ENCODE measurements around the gene NRIP1. TPM values are rescaled to one million over a fixed set of nuclear protein-coding genes. Genes with fewer than 3 reads are reported as not detected.
A peak's percentile ranks its signal among the peaks of the same experiment; 100 is the strongest.

NRIP1 gene
- total and polyA plus RNA-seq, 2 of the 13 experiments (the other 11 are each of a cell fraction or from before 2014, with no cell fraction given), result 21.0 to 69.0 TPM

DNA sequence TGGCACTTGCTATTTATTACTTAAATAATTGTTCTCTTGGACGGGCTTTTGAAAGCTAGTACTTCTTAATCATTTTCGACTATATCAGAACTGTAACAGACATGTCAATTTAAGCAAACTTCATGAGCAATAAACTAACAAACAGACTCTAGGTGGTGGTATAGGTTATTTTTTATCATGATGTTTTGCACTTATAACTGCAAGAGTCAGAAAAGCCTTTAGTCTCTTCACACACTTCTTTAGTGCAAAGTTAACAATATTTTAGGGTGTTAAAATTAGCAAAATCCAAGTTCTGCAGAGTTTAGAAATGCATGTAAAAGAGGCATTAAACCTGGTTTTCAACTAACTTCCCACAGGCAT is 2.2 kb downstream of the NRIP1 start:
- ChIA-PET POLR2A (no interaction called here), CTCF (ENCODE audit: low intra/inter-chr PET ratio, low total read pairs) (no interaction called here)
- H3K4me3 ChIP-seq (replicated peaks in 1 of 3; ENCODE audit: insufficient read depth in 1 of 3, low read depth in 2 of 3, low read length in 3 of 3), result peak overlapping the region; percentile 83 to 95 (median 92); a peak in 5 of 6 replicates
- WGBS (ENCODE audit: low lambda C conversion rate), result 0% methylated on average over 2 of the region's 2 CpGs
- intact Hi-C loops (cut with micrococcal nuclease; ENCODE audit: unreplicated experiment) (loop anchor here (1.0 kb wide), 2 partner anchors 382 to 421 kb away; no protein-coding TSS in a partner anchor), in situ Hi-C loops (cut with HindIII; ENCODE audit: extremely low pct_ligation_motif_present, low pct_unique_long_range_greater_than_20kb) (loop anchor here (10.0 kb wide), 3 partner anchors 152 to 422 kb away; no protein-coding TSS in a partner anchor)
- H3K4me1 ChIP-seq (ENCODE audit: insufficient read depth, low read length), result peaks cover 57% of the 10 kb centered on the region
- peaks cover 85% of the 10 kb centered on the region for H3K79me2 ChIP-seq (ENCODE audit: insufficient read depth, low read length)
- ATAC-seq (no peak), DNase-seq (ENCODE audit: low spot score) (no peak), FAIRE-seq (no peak)
- H3K4me2 ChIP-seq (ENCODE audit: low read depth, low read length), result peak overlapping the region; percentile 81
- peaks cover 56% of the 10 kb centered on the region for H4K20me1 ChIP-seq (ENCODE audit: insufficient read depth, low read length)
- peak overlapping the region; percentile 97 for H3K9ac ChIP-seq (ENCODE audit: insufficient read depth, low read depth, low read length)
- H3K27ac ChIP-seq (ENCODE audit: extremely low read length, insufficient read depth, low read length), result peak overlapping the region; percentile 95
- BruUV-seq (replicated peaks), result no TSS peak
- H2AFZ ChIP-seq (ENCODE audit: low read length), result no peak overlapping the region
- no peaks in the 10 kb centered on the region for H3K9me3 ChIP-seq (ENCODE audit: low read length)
- peaks cover 0 to 4% of the 10 kb centered on the region in 2 experiments; a peak in 1 of 5 replicates for H3K27me3 ChIP-seq (ENCODE audit: control insufficient read depth in 1 of 2, insufficient read depth in 2 of 2, low read length in 2 of 2)
- H3K36me3 ChIP-seq (replicated peaks in 1 of 2; ENCODE audit: control insufficient read depth in 1 of 2, insufficient read depth in 2 of 2, low read length in 2 of 2), result no peaks in the 10 kb centered on the region
- TF ChIP-seq RBFOX2 (IDR thresholded peaks at IDR 0.05; ENCODE audit: low read depth, low read length) (0 out of 2 replicates have a peak, but pooled peaks have one; percentile 2), JDP2 (CRISPR knock-in tag; IDR thresholded peaks at IDR 0.05; ENCODE audit: borderline replicate concordance) (no peak), ZNF850 (CRISPR knock-in tag; conservative IDR thresholded peaks at IDR 0.05) (0 out of 2 replicates have a peak, but pooled peaks have one; percentile 41), SAP130 (CRISPR knock-in tag; IDR thresholded peaks at IDR 0.05; ENCODE audit: low read depth) (peak; percentile 2; the same call in 1 of the 2 replicates), STAG1 (CRISPR knock-in tag; IDR thresholded peaks at IDR 0.05) (peak; percentile 21), ZNF468 (CRISPR knock-in tag; IDR thresholded peaks at IDR 0.05) (no peak)
- TF ChIP-seq, protein P1, sequence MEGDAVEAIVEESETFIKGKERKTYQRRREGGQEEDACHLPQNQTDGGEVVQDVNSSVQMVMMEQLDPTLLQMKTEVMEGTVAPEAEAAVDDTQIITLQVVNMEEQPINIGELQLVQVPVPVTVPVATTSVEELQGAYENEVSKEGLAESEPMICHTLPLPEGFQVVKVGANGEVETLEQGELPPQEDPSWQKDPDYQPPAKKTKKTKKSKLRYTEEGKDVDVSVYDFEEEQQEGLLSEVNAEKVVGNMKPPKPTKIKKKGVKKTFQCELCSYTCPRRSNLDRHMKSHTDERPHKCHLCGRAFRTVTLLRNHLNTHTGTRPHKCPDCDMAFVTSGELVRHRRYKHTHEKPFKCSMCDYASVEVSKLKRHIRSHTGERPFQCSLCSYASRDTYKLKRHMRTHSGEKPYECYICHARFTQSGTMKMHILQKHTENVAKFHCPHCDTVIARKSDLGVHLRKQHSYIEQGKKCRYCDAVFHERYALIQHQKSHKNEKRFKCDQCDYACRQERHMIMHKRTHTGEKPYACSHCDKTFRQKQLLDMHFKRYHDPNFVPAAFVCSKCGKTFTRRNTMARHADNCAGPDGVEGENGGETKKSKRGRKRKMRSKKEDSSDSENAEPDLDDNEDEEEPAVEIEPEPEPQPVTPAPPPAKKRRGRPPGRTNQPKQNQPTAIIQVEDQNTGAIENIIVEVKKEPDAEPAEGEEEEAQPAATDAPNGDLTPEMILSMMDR (CRISPR knock-in tag; IDR thresholded peaks at IDR 0.05), result no peak

Measured in HepG2 (cell line).